Transverse colon (tissue), 4 donors: Measurements from ENCODE around the gene RHAG. TPM values are rescaled to one million over a fixed set of nuclear protein-coding genes. Genes with fewer than 3 reads are reported as not detected.
A peak's percentile ranks its signal among the peaks of the same experiment; 100 is the strongest.

ENCODE experiments used
- DNase-seq: peaks from one replicate; pipeline ENCODE4 v3.0.0-alpha.2; 2019
- H3K27ac ChIP-seq, 4 donors: fragments of 200-600 bp; sonication (generic); 2 replicates each; pipeline ENCODE4 v1.5.1; 2016 to 2018; ENCODE audit warnings: inconsistent platforms in 4 of 4
- H3K27me3 ChIP-seq: fragments of 200-600 bp; sonication (generic); 2 replicates; pipeline ENCODE4 v1.5.1; 2017; ENCODE audit warnings: inconsistent platforms
- H3K36me3 ChIP-seq, 4 donors: fragments of 200-600 bp; sonication (generic); 2 replicates each; pipeline ENCODE4 v1.5.1; 2017 to 2019; ENCODE audit warnings: inconsistent platforms in 4 of 4
- H3K4me1 ChIP-seq, 4 donors: fragments of 200-600 bp; sonication (generic); 2 replicates each; pipeline ENCODE4 v1.5.1; 2017 to 2020; ENCODE audit warnings: inconsistent platforms in 4 of 4
- H3K4me3 ChIP-seq, 4 donors: fragments of 200-600 bp; sonication (generic); 1 replicate in 1 of 4; 2 replicates in 3 of 4; pipeline versions ENCODE4 v1.5.1 to v1.6.1; 2017 to 2019; ENCODE audit warnings: inconsistent platforms in 4 of 4
- H3K9me3 ChIP-seq, 2 donors: fragments of 200-600 bp; sonication (generic); 2 replicates each; pipeline ENCODE4 v1.5.1; 2017 to 2019; ENCODE audit warnings: inconsistent platforms in 2 of 2
- CTCF ChIP-seq, 5 experiments: fragments of 200-600 bp in 3 of 5; fragments of 450-650 bp in 2 of 5; sonication (generic) in 3 of 5; IDR thresholded peaks; 1 replicate in 2 of 5; 2 replicates in 3 of 5; pipeline ENCODE4 v1.5.1; 2016 to 2017; ENCODE audit warnings: antibody characterized with exemption in 5 of 5, inconsistent platforms in 3 of 5, mild to moderate bottlenecking in 2 of 5, moderate library complexity in 1 of 5
- EP300 ChIP-seq: sonication (generic); formaldehyde crosslinking; IDR thresholded peaks from one replicate; pipeline ENCODE4 v1.6.1; 2017; ENCODE audit warnings: antibody characterized with exemption, low read depth
- POLR2A ChIP-seq: fragments of 450-650 bp; IDR thresholded peaks from one replicate; pipeline ENCODE4 v1.6.1; 2016; ENCODE audit warnings: antibody characterized with exemption, mild to moderate bottlenecking, moderate library complexity
- POLR2AphosphoS5 ChIP-seq, 3 donors: sonication (generic); formaldehyde crosslinking; IDR thresholded peaks; one replicate each; pipeline ENCODE4 v1.6.1; 2016; ENCODE audit warnings: antibody characterized with exemption in 3 of 3
- WGBS, 2 donors: methylation state at CpG; one replicate each; pipeline ENCODE4 v1.1.5; 2018; ENCODE audit warnings: low coverage in 1 of 2; 5-methylcytosine and 5-hydroxymethylcytosine counted together
- in situ Hi-C, 4 donors: fragments of 200-750 bp; cut with MboI; loops; one replicate each; pipeline versions ENCODE4 v1.15.0 to v1.15.1; 2017; ENCODE audit warnings: low sequenced_read_pairs in 3 of 4, low pct_ligation_motif_present in 1 of 4, low pct_unique_long_range_greater_than_20kb in 1 of 4
- intact Hi-C: fragments of 100-400 bp; cut with DNase I; formaldehyde crosslinking; loops from one replicate; pipeline ENCODE4 v1.15.1; 2023; ENCODE audit warnings: low total_unique reads
- total RNA-seq, 4 donors: library from RNA; depleted of rRNA; stranded (reverse); fragments of >200 nt; gene quantifications; one replicate each; pipeline ENCODE4 v1.1.0, GENCODE V29; 2016

The RHAG gene
- total RNA-seq, 4 donors from 2014 or later = 0.64 TPM; not detected in 3

GRCh38 chr6:49558238-49558637 lies 78.4 kb downstream of the RHAG start:
- intact Hi-C loops = no loop called here
- no peak overlapping the region for H3K4me3 ChIP-seq
- in situ Hi-C loops = no loop called here

GRCh38 chr6:49557177-49557576 lies 79.5 kb downstream of the RHAG start:
- TF ChIP-seq CTCF (IDR thresholded peaks at IDR 0.05) = no peak
- TF ChIP-seq EP300 = no peak
- no peak for TF ChIP-seq POLR2A
- TF ChIP-seq POLR2AphosphoS5 (IDR thresholded peaks at IDR 0.05) = no peak
- Histone ChIP-seq H3K36me3 (no peaks in the 10 kb centered on the region), H3K4me3 (no peak overlapping the region), H3K27ac (peak overlapping the region; percentile 71 to 82 (median 77)), H3K4me1 (peaks cover 0 to 21% (median 10%) of the 10 kb centered on the region in 4 donors), H3K27me3 (peaks cover 3% of the 10 kb centered on the region), H3K9me3 (no peaks in the 10 kb centered on the region)
- in situ Hi-C loops = no loop called here
- no peak for DNase-seq
- 62 to 82% methylated on average over 3 of the region's 3 CpGs for WGBS, 2 donors
- intact Hi-C loops = no loop called here

More at GRCh38 chr6:49558238-49558637, 78.4 kb downstream of the RHAG start:
- Histone ChIP-seq H3K36me3 (no peaks in the 10 kb centered on the region), H3K27ac (no peak overlapping the region), H3K27me3 (no peaks in the 10 kb centered on the region), H3K4me1 (peaks cover 0 to 18% (median 9%) of the 10 kb centered on the region in 4 donors), H3K9me3 (no peaks in the 10 kb centered on the region)
- no peak for DNase-seq
- TF ChIP-seq CTCF (IDR thresholded peaks at IDR 0.05) (no peak), POLR2A (no peak), EP300 (no peak), POLR2AphosphoS5 (IDR thresholded peaks at IDR 0.05) (no peak)

GRCh38 chr6:49556429-49556837 lies 80.2 kb downstream of the RHAG start:
- Histone ChIP-seq H3K4me1 (peaks cover 0 to 28% (median 12%) of the 10 kb centered on the region in 4 donors), H3K27me3 (peaks cover 3% of the 10 kb centered on the region), H3K4me3 (no peak overlapping the region), H3K27ac (peak overlapping the region; percentile 71 to 82 (median 77)), H3K36me3 (no peaks in the 10 kb centered on the region), H3K9me3 (no peaks in the 10 kb centered on the region)
- intact Hi-C loops (no loop called here), in situ Hi-C loops (no loop called here)
- peak in 2 of 3 donors; percentile 57 for TF ChIP-seq POLR2AphosphoS5 (IDR thresholded peaks at IDR 0.05)
- no peak for TF ChIP-seq EP300
- peak; percentile 63 for DNase-seq

- in situ Hi-C loops = no loop called here
- WGBS, 2 donors = 71 to 73% methylated on average over 4 of the region's 4 CpGs
- intact Hi-C loops = no loop called here
- no peaks in the 10 kb centered on the region for H3K9me3 ChIP-seq
- peaks cover 0 to 33% (median 13%) of the 10 kb centered on the region in 4 donors for H3K4me1 ChIP-seq
- no peak for DNase-seq
- no peak overlapping the region for H3K4me3 ChIP-seq
- peak overlapping the region; percentile 24 to 69 (median 59) for H3K27ac ChIP-seq
- no peaks in the 10 kb centered on the region for H3K36me3 ChIP-seq
- TF ChIP-seq POLR2A (no peak), EP300 (no peak), POLR2AphosphoS5 (IDR thresholded peaks at IDR 0.05) (no peak), CTCF (IDR thresholded peaks at IDR 0.05) (no peak)
- H3K27me3 ChIP-seq = peaks cover 7% of the 10 kb centered on the region
Observed at GRCh38 chr6:49555951-49556350, 80.7 kb downstream of the RHAG start.

Other genes starting within 250 kb of the RHAG start
- 10 to 100 TPM in 2 of 4 donors, 1 to 10 TPM in 2; 8.4 to 31.1 (median 16.5) TPM for gene MMUT, start 173.6 kb downstream of the RHAG start, total RNA-seq
- gene CENPQ, start 173.5 kb downstream of the RHAG start, total RNA-seq = 1 to 10 TPM in 3 of 4 donors, not detected in 1; 1.7 to 3.0 (median 2.9) TPM
- not detected for gene GLYATL3, start 136.9 kb downstream of the RHAG start, total RNA-seq
- gene C6orf141, start 86.2 kb downstream of the RHAG start, total RNA-seq = 10 to 100 TPM in 3 of 4 donors, 1 to 10 TPM in 1; 10.0 to 21.7 (median 17.5) TPM
- gene CRISP2, start 76.7 kb upstream of the RHAG start, total RNA-seq = not detected
- gene CRISP3, start 107.5 kb upstream of the RHAG start, total RNA-seq = not detected
- not detected for gene PGK2, start 150.4 kb upstream of the RHAG start, total RNA-seq
- not detected for gene CRISP1, start 229.7 kb upstream of the RHAG start, total RNA-seq